ENCODE measurements around the gene GRK5. TPM values are rescaled to one million over a fixed set of nuclear protein-coding genes. Genes with fewer than 3 reads are reported as not detected.

Gene GRK5
- total and polyA plus RNA-seq, 9 of the 15 experiments (the other 6 are each of a cell fraction or from before 2014, with no cell fraction given) = 0.46 to 0.83 (median 0.67) TPM; not detected in 2

DNA sequence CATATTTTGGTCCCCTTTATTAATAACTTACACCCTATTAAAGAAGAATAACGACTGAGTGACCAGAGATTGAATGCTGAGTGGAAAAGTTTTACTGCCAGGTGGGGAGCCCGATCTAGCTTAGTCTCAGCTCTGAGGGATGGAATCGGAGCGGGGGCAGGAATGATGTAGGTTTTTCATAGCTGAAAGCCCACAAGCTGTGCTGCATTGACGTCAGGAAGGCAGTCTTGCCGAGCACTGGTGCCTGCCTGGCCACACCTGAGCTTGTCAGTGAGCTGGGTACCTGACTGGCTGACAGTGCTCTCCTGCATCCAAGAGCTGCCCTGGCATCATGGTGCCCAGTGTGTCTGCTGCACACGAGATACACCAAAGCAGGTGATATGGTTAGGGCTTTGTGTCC lies 34.8 kb downstream of the GRK5 start:
- TF ChIP-seq HSF4 (CRISPR knock-in tag; IDR thresholded peaks at IDR 0.05; ENCODE audit: borderline replicate concordance) (no peak), RAD51 (IDR thresholded peaks at IDR 0.05; ENCODE audit: borderline replicate concordance, low read depth) (no peak), TFE3 (CRISPR knock-in tag; IDR thresholded peaks at IDR 0.05) (no peak), STAT5A (IDR thresholded peaks at IDR 0.05; ENCODE audit: borderline replicate concordance, low read length) (no peak), HDAC3 (IDR thresholded peaks at IDR 0.05; ENCODE audit: borderline replicate concordance, partially characterized antibody) (no peak), TOE1 (IDR thresholded peaks at IDR 0.05; ENCODE audit: borderline replicate concordance) (no peak), TOE1 (CRISPR knock-in tag; IDR thresholded peaks at IDR 0.05; ENCODE audit: borderline replicate concordance, low read depth) (no peak), ZNF133 (CRISPR knock-in tag; IDR thresholded peaks at IDR 0.05) (no peak), ZNF232 (CRISPR knock-in tag; IDR thresholded peaks at IDR 0.05) (no peak), PPARD (CRISPR knock-in tag; IDR thresholded peaks at IDR 0.05) (no peak), CEBPB (tag; IDR thresholded peaks at IDR 0.05) (no peak), PHF8 (IDR thresholded peaks at IDR 0.05; ENCODE audit: borderline replicate concordance, low read length) (no peak), MEIS2 (IDR thresholded peaks at IDR 0.05; ENCODE audit: partially characterized antibody) (no peak), NONO (IDR thresholded peaks at IDR 0.05; ENCODE audit: low read depth in 2 of 2, low read length in 1 of 2) (no peak), HNRNPH1 (optimal IDR thresholded peaks at IDR 0.05; ENCODE audit: low read depth, low read length) (no peak), EGR1 (conservative IDR thresholded peaks at IDR 0.05) (no peak)
- TF ChIP-seq, protein P1, sequence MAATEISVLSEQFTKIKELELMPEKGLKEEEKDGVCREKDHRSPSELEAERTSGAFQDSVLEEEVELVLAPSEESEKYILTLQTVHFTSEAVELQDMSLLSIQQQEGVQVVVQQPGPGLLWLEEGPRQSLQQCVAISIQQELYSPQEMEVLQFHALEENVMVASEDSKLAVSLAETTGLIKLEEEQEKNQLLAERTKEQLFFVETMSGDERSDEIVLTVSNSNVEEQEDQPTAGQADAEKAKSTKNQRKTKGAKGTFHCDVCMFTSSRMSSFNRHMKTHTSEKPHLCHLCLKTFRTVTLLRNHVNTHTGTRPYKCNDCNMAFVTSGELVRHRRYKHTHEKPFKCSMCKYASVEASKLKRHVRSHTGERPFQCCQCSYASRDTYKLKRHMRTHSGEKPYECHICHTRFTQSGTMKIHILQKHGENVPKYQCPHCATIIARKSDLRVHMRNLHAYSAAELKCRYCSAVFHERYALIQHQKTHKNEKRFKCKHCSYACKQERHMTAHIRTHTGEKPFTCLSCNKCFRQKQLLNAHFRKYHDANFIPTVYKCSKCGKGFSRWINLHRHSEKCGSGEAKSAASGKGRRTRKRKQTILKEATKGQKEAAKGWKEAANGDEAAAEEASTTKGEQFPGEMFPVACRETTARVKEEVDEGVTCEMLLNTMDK (IDR thresholded peaks at IDR 0.05; ENCODE audit: borderline replicate concordance, insufficient read depth, low read depth, low read length, poor library complexity, severe bottlenecking) = no peak
- TF ChIP-seq, protein P2, sequence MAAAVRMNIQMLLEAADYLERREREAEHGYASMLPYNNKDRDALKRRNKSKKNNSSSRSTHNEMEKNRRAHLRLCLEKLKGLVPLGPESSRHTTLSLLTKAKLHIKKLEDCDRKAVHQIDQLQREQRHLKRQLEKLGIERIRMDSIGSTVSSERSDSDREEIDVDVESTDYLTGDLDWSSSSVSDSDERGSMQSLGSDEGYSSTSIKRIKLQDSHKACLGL (CRISPR knock-in tag; IDR thresholded peaks at IDR 0.05; ENCODE audit: borderline replicate concordance, poor library complexity, severe bottlenecking) = no peak
- TF ChIP-seq, protein P3, sequence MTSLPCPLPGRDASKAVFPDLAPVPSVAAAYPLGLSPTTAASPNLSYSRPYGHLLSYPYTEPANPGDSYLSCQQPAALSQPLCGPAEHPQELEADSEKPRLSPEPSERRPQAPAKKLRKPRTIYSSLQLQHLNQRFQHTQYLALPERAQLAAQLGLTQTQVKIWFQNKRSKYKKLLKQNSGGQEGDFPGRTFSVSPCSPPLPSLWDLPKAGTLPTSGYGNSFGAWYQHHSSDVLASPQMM (CRISPR knock-in tag; IDR thresholded peaks at IDR 0.05) = no peak
- no peak for FAIRE-seq
- intact Hi-C loops (cut with micrococcal nuclease) (no loop called here), in situ Hi-C loops (cut with MboI) (no loop called here)
- H3K4me3 ChIP-seq = no peak overlapping the region
- ChIA-PET CTCF (ENCODE audit: low intra/inter-chr PET ratio) (no interaction called here), POLR2A (interaction anchor here (0.6 to 1.2 kb wide), 2 partner anchors 9 to 21 kb away, joined by 3 read pairs; no protein-coding TSS in a partner anchor)
- no peaks in the 10 kb centered on the region for H3K27me3 ChIP-seq (ENCODE audit: control insufficient read depth in 2 of 2, insufficient read depth in 2 of 2, low read length in 2 of 2)
- BruUV-seq (replicated peaks) = no TSS peak
- no peak overlapping the region for H3K9ac ChIP-seq (ENCODE audit: insufficient read depth in 1 of 2, low read depth in 2 of 2, low read length in 2 of 2)
- no peak overlapping the region for H3K27ac ChIP-seq (ENCODE audit: extremely low read depth, low read depth, low read length)
- H2AFZ ChIP-seq (ENCODE audit: low read depth, low read length) = no peak overlapping the region
- H4K20me1 ChIP-seq (replicated peaks; ENCODE audit: control insufficient read depth, insufficient read depth, low read length) = no peaks in the 10 kb centered on the region
- H3K4me1 ChIP-seq (replicated peaks in 1 of 2; ENCODE audit: control insufficient read depth in 2 of 2, insufficient read depth in 2 of 2, low read length in 2 of 2) = peaks cover 0 to 1% of the 10 kb centered on the region in 2 experiments; a peak in 2 of 5 replicates
- no peaks in the 10 kb centered on the region for H3K79me2 ChIP-seq (ENCODE audit: control insufficient read depth, insufficient read depth, low read length)
- 49% methylated on average over 7 of the region's 7 CpGs for WGBS (ENCODE audit: insufficient coverage, low coverage, missing lambda C conversion rate)
- H3K36me3 ChIP-seq (ENCODE audit: control insufficient read depth, insufficient read depth, low read length) = no peaks in the 10 kb centered on the region
- H3K9me1 ChIP-seq (ENCODE audit: control insufficient read depth, insufficient read depth, low read length) = no peaks in the 10 kb centered on the region
- no peak for ATAC-seq
- no peak overlapping the region for H3K4me2 ChIP-seq (ENCODE audit: insufficient read depth, low read length)
- no peaks in the 10 kb centered on the region for H3K9me3 ChIP-seq (replicated peaks; ENCODE audit: control insufficient read depth, insufficient read depth, low read depth, low read length)
- no peak for DNase-seq (ENCODE audit: extremely low read depth in 1 of 4, low spot score in 3 of 4)

Measured in K562 (cell line).